Measurements from ENCODE around the gene OLFML2B.
"Not testable (repeated sequence)": the region's sequence is repeated elsewhere in the genome, so short reads cannot be mapped to it uniquely, and the experiment has no call there.

OLFML2B gene

GRCh38 chr1:162056043-162056442 lies 32.4 kb upstream of the OLFML2B start:
- peak; percentile 62 for DNase-seq (ENCODE audit: low read depth)

DNA sequence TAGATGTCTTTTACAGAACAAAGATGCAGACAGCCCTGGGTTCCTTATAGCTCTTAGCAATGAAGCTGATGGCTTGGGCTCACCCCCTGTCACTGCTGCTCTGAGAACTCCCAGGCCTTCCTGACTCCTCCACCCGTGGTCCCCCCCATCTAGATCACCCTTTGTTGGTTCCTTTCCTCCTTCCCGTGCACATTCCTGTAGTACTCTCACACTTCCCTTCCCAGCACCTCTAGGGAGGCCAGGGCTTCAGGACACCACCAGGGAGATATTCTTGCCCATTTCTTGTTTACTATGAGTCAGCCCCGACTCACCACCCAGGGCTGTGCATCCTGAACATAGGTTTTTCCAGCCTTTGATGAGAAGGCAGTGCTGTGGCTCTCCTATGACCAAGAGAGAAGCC lies 31.4 kb upstream of the OLFML2B start:
- TF ChIP-seq CTCF (IDR thresholded peaks at IDR 0.05; ENCODE audit: low read depth, low read length, missing control alignments), result peak; percentile 4
- no peak overlapping the region for H3K4me3 ChIP-seq (ENCODE audit: low read depth, low read length)
- DNase-seq (ENCODE audit: low read depth), result peak; percentile 63
- in situ Hi-C loops (cut with HindIII; ENCODE audit: low sequenced_read_pairs), result no loop called here

More at GRCh38 chr1:162056043-162056442, 32.4 kb upstream of the OLFML2B start:
- in situ Hi-C loops (cut with HindIII; ENCODE audit: low sequenced_read_pairs), result no loop called here
- H3K4me3 ChIP-seq (ENCODE audit: low read depth, low read length), result no peak overlapping the region
- peak; percentile 98 for TF ChIP-seq CTCF (IDR thresholded peaks at IDR 0.05; ENCODE audit: low read depth, low read length, missing control alignments)

GRCh38 chr1:162053949-162054348 lies 30.3 kb upstream of the OLFML2B start:
- in situ Hi-C loops (cut with HindIII; ENCODE audit: low sequenced_read_pairs); DNase-seq (ENCODE audit: low read depth); H3K4me3 ChIP-seq (ENCODE audit: low read depth, low read length): not testable (repeated sequence)

- in situ Hi-C loops (cut with HindIII; ENCODE audit: low sequenced_read_pairs), result no loop called here
- no peak for DNase-seq (ENCODE audit: low read depth)
- no peak overlapping the region for H3K4me3 ChIP-seq (ENCODE audit: low read depth, low read length)
- no peak for TF ChIP-seq CTCF (IDR thresholded peaks at IDR 0.05; ENCODE audit: low read depth, low read length, missing control alignments)
Measured at GRCh38 chr1:162046921-162047320, 23.3 kb upstream of the OLFML2B start.

GRCh38 chr1:162042361-162042760 lies 18.7 kb upstream of the OLFML2B start:
- no peak for DNase-seq (ENCODE audit: low read depth)
- H3K4me3 ChIP-seq (ENCODE audit: low read depth, low read length), result no peak overlapping the region
- in situ Hi-C loops (cut with HindIII; ENCODE audit: low sequenced_read_pairs), result no loop called here
- TF ChIP-seq CTCF (IDR thresholded peaks at IDR 0.05; ENCODE audit: low read depth, low read length, missing control alignments), result no peak

DNA sequence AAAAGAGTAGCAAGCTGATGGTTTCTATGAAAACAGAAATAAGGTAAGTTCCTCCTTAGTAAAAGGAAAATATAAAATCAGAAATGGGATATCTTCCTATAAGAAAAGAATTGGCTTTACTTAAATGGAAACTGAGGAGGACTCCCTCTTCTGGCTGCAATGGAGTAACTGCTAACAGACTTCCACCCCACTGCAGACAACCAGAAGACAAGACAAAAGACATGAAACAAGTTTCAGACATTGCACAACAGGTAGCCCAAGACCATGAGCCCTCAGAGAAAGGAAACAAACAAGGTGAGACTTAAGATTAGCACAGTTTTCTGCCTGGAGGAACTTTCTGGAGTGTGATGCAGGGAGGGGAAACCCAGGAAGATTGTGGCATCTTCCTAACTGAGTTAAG lies 17.0 kb upstream of the OLFML2B start:
- DNase-seq (ENCODE audit: low read depth), result no peak
- H3K4me3 ChIP-seq (ENCODE audit: low read depth, low read length), result no peak overlapping the region
- peak; percentile 65 for TF ChIP-seq CTCF (IDR thresholded peaks at IDR 0.05; ENCODE audit: low read depth, low read length, missing control alignments)
- in situ Hi-C loops (cut with HindIII; ENCODE audit: low sequenced_read_pairs), result no loop called here

GRCh38 chr1:162040001-162040400 lies 16.3 kb upstream of the OLFML2B start:
- no peak for DNase-seq (ENCODE audit: low read depth)
- no peak overlapping the region for H3K4me3 ChIP-seq (ENCODE audit: low read depth, low read length)
- no peak for TF ChIP-seq CTCF (IDR thresholded peaks at IDR 0.05; ENCODE audit: low read depth, low read length, missing control alignments)
- in situ Hi-C loops (cut with HindIII; ENCODE audit: low sequenced_read_pairs), result no loop called here

Data from astrocyte of the cerebellum (primary cell).